HTERT RPE-1 (cell line): ENCODE measurements around the gene CHCHD4.
"Not testable (repeated sequence)": the region's sequence is repeated elsewhere in the genome, so short reads cannot be mapped to it uniquely, and the experiment has no call there.

Source experiments
- in situ Hi-C: fragments of 300-500 bp; cut with MboI; formaldehyde crosslinking; loops from 4 replicates; pipeline ENCODE4 v1.14.3; 2020; ENCODE audit warnings: low sequenced_read_pairs

Gene CHCHD4

GRCh38 chr3:14077310-14077709 lies 47.4 kb downstream of the CHCHD4 start:
- in situ Hi-C loops = no loop called here

DNA sequence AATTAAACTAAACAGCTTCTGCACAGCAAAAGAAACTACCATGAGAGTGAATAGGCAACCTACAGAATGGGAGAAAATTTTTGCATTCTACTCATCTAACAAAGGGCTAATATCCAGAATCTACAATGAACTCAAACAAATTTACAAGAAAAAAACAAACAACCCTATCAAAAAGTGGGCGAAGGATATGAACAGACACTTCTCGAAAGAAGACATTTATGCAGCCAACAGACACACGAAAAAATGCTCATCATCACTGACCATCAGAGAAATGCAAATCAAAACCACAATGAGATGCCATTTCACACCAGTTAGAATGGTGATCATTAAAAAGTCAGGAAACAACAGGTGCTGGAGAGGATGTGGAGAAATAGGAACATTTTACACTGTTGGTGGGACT lies 49.4 kb downstream of the CHCHD4 start:
- in situ Hi-C loops = not testable (repeated sequence)

GRCh38 chr3:14064910-14065309 lies 59.8 kb downstream of the CHCHD4 start:
- in situ Hi-C loops = no loop called here

DNA sequence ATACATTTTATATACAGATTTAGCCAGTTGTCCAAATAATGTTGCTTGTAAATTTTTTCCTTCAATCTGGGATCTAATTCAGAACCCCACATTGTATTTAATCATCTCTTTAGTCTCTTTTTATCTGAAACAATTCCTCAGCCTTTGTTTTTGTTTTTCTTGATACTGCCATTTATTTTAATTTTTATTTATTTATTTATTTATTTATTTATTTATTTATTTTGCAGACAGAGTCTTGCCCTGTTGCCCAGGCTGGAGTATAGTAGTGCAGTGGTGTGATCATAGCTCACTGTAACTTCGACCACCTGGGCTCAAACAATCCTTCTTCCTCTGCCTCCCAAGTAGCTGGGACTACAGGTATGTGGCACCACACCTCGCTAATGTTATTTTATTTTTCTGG lies 61.5 kb downstream of the CHCHD4 start:
- in situ Hi-C loops = no loop called here
